Femur (tissue), 1 donor: ENCODE measurements around the gene EIF5A2.
"Not testable (repeated sequence)": the region's sequence is repeated elsewhere in the genome, so short reads cannot be mapped to it uniquely, and the experiment has no call there.

ENCODE experiments used
- DNase-seq: peaks from one replicate; pipeline ENCODE4 v3.0.0-alpha.2; 2017

The EIF5A2 gene

DNA sequence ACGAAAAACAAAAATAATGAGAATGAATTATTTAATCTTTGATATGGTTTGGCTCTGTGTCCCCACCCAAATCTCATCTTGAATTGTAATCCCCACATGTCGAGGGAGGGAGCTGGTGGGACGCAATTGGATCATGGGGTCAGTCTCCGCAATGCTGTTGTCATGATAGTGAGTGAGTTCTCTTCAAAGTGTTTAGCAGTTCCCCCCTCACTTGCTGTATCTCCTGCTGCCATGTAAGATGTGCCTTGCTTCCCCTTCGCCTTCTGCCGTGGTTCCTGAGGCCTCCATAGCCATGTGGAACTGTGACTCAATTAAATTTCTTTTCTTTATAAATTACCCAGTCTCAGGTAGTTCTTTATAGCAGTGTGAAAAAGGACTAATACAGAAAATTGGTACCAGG is 12.1 kb downstream of the EIF5A2 start:
- not testable (repeated sequence) for DNase-seq

GRCh38 chr3:170893895-170894294 is 14.5 kb downstream of the EIF5A2 start:
- no peak for DNase-seq

GRCh38 chr3:170889630-170890029 is 18.8 kb downstream of the EIF5A2 start:
- DNase-seq: peak; percentile 21

DNA sequence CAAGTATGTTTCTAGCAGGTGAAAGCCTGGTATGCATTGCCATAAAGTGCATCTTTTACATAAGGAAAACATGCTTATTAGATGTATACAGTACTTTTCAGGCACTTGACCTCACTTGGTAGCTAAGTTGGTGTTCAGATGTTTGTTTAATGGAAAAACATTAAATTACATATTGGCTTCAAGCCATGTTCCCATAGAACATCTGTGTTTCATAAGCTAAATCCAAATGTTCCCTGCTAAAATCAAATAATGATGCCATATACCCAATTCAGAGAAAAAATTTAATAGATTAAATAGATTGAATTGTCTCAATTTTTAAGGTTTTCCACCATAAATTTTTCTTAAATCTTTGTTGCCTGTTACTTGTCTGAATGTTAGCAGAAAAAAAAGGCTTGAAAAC is 19.3 kb downstream of the EIF5A2 start:
- DNase-seq: no peak

GRCh38 chr3:170884109-170884930 is 24.1 kb downstream of the EIF5A2 start:
- not testable (repeated sequence) for DNase-seq

DNA sequence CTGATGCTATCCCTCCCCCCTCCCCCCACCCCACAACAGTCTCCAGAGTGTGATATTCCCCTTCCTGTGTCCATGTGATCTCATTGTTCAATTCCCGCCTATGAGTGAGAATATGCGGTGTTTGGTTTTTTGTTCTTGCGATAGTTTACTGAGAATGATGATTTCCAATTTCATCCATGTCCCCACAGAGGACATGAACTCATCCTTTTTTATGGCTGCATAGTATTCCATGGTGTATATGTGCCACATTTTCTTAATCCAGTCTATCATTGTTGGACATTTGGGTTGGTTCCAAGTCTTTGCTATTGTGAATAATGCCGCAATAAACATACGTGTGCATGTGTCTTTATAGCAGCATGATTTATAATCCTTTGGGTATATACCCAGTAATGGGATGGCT is 29.7 kb downstream of the EIF5A2 start:
- not testable (repeated sequence) for DNase-seq

GRCh38 chr3:170877311-170877710 is 31.1 kb downstream of the EIF5A2 start:
- DNase-seq: not testable (repeated sequence)

DNA sequence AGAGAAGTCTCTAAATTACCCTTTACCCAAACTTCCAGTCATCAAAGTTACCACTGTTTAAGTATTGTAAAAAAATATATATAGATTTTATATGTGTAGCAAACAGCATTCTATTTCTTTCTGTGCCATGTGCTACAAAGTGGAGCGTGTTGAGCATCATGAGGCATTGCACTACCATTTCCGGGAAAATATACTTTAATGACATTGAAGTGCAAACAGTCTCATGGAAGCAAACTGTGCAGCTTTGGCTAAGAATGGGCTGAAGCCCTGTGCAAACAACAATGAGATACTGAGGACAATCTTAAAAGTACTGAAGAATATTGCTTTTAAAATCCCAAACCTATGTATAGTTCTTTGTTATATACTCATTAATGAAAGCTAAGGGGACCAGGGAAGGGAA is 31.9 kb downstream of the EIF5A2 start:
- no peak for DNase-seq

DNA sequence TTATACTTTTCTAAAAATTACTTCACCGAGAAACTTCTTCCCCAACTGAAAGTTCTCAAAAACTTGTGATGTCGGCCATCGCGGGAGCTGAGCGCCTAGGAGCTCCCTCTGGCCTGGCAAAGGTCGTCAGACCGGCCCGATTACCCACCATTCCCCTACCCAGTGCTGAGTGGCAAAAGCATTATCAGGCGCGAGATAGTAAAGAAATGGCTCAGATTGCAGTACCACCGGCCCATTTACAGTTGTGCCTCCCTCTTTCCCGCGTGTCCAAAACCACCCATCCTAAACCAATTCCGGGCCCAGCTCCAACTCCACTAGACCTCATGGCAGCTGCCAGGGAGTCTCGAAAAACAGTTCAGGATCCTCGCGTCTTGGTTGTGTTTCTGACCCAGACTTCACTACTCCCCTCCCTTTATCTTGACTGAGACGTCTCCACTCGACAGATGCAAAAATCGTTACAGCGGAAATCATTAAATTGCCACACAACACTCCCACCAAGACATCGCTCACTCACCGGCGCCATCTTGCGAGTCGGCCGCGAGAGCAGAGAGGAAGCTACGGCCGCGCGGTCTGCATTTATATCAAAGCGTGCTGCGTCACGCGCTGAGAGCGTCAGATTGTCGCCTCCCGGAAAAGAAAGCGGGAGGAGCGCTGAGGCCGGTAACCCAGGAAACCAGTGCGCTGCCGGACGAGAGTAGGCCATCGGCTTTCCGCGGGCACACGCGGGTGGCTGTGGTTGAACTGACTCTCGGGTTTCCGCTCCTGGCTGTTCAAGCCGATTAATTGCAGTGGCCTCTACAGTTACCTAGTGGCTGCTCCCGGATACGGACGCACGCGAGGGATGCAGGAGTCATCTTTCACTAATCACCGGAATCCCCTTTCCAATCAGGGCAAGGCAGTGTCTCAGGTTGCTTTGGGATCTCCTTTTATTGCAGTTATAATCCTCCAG is 38.5 kb downstream of the EIF5A2 start, which contains the start of gene RPL22L1:
Gene RPL22L1 (minus strand): TSS at position 551 of the 949 bp plus-strand sequence. CDS start 28 bp downstream, at position 523.
- DNase-seq: peak; percentile 97

- no peak for DNase-seq
These were observed 39.2 kb downstream of the EIF5A2 start for GRCh38 chr3:170869239-170869590.

- no peak for DNase-seq
These were observed 39.7 kb downstream of the EIF5A2 start for GRCh38 chr3:170868577-170869238.

DNA sequence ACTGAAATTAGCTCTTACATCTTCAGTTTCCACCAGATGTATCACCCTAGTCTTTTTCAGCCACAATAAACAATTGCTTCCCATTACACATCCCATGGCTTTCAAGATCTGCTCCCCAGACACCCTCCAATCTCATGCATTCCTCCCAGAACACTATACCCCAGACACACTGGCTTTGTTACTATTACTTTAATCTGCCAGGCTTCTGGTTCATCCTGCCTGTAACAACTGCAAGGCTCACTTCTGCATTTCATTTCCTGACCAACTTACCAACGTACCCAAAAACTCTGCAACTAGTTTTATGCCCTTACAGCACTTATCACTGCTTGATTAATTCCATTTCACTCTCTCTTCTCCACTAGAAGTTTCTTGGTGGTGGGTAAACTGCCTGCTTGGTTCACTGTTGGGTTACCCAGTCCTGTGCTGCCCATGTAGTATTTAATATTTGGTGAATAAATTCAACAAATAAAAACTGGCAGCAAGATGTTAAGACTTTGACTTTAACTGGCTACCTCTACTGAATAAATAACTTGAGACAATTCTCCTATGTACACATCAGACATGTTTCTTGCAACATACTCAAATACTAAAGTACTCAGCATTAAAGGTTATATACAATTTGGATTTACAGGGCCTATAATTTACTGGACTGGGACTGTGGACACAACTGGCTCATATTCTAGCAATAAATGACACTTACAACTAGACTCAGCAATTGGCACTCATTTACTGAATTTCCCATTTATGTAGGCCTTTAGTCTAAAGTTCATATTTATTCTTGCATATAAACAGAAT is 41.1 kb downstream of the EIF5A2 start:
- DNase-seq: peak; percentile 16

GRCh38 chr3:170866499-170866898 is 41.9 kb downstream of the EIF5A2 start:
- DNase-seq: no peak

DNA sequence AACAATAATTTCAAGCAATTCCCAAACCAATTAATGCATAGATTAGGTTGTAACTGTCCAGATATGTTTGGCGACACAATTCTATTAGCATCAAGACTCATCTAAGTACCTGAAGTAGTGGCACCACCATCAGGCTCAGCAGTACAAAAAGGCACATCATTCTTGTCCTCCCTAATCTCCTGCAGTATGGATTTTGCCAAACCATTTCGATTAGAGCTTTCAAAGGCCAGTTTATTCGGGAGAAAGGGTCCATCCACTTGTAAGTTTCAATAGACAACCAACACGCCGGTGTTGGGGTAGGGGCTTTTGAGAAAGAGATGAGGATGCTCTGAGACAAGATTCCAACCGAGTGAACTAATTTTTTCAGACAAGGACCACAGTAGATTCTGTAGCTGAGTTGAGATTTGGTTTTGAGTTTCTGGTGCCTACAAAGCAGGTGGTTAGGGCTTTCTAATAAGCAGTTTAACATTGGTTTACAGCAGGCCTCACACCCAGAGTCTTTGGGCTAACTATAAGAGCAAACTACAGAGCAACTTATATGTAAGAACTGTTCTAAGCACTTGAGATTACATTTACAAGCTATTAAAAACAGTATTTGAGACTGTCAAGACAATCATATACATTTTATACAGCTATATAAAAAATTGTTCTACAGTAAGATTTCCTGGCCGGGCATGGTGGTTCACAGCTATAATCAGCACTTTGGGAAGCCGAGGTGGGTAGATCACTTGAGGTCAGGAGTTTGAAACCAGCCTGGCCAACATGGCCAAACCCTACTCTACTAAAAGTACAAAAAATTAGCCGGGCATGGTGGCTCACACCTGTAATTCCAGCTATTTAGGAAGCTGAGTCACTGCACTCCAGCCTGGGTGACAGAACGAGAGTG is 43.0 kb downstream of the EIF5A2 start:
- DNase-seq: no peak

DNA sequence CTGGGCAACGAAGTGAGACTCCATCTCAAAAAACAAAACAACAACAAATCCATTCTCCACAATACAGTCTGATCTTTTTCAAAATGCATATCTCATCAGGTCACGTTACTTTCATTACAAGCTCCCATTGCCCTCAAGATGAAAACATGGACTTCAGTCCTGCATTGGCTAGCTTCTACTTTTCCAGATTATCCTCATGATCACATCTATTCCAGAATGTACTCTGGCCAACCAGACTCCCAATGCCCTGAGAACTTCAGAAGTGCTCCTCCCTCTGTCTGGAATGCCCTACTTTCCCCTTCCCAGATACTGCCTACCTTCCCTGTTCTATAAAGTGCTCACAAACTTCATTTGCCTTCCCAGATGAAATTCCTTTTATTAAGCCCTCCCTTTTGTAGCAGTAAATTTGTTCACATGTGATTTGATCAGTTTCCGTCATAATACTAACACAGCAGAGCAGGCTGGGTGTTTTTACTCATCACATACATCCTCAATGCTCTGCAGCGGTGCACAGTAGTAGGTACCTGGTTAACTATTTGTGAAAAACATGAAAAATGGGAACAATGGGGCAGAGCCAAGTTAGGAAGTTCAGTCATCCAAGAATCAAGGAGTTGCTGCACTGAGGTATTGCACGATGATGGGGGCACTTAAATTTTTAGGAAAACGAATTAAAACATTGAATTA is 43.8 kb downstream of the EIF5A2 start:
- no peak for DNase-seq

DNA sequence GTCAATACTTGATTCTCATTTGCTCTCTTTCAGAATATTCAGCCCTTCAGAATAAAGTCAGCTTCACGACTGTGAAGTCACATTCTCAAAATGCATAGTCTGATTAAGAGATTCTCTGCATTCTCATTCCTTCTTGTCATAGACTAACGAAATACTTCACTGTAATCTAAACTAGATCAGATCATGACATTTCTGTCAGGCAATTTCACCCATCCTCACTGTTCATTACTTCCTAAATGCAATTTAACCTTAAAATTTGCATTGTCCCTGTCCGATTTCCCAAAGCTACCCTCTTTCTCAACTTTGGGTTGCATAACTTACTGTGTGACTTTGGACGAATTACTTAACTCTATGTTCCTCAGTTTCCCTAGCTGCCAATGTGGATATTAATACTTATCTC is 44.6 kb downstream of the EIF5A2 start:
- no peak for DNase-seq

DNA sequence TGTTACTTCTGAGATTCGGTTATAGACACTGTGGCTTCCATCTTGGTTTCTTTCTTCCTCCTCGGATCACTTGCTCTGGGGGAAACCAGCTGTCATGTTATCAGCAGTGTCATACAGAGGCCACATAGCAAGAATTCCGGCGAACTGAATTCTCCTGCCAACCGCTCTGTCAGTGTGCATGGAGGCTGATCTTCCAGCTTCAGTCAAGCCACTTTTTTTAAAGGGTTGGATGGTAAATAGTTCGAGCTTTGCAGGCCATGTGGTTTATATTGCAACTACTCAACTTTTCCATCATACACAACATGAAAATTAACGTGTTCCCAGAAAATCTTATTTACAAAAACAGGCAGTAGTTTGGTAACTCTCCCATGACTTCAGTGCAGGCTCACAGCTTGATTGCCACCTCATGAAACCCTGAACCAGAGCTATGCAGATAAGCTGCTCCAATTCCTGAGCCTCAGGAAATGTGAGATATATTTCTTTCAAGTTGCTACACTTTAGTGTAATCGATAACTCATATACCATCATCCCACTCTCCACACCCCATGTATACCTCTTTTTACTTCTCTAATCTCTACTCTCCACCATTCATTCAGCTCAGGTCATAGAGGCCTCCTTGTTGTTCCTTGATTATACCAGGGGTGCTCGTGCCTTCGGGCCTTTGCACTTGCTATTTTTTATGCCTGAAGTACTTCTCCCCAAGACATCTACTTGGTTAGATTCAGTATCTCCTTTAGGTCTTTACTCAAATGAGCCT is 45.6 kb downstream of the EIF5A2 start:
- DNase-seq: peak; percentile 38

DNA sequence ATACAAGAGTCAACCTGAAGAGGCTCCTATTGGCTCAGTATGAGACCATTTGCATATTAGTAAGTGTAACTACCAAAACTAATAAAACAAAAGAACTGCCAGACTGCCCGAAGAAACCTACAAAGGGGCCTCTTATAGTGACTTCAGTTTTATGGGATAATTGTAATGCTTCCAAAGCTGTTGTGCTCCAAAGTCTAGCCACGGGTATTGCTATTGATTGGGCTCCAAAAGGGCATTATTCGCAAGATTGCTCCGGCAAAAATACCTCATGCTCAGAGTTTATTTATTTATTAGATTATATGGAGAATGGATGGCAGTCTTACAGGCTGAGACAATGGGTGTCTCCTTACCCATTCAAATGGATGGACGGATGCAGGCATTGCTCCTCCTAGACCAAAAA is 49.8 kb downstream of the EIF5A2 start:
- no peak for DNase-seq

GRCh38 chr3:170852324-170852723 is 56.1 kb downstream of the EIF5A2 start:
- no peak for DNase-seq
